ENCODE measurements around the gene ELOF1. TPM values are rescaled to one million over a fixed set of nuclear protein-coding genes. Genes with fewer than 3 reads are reported as not detected.

Gene ELOF1
- polyA plus RNA-seq, 3 donors, result 48.5 to 95.5 (median 77.5) TPM

DNA sequence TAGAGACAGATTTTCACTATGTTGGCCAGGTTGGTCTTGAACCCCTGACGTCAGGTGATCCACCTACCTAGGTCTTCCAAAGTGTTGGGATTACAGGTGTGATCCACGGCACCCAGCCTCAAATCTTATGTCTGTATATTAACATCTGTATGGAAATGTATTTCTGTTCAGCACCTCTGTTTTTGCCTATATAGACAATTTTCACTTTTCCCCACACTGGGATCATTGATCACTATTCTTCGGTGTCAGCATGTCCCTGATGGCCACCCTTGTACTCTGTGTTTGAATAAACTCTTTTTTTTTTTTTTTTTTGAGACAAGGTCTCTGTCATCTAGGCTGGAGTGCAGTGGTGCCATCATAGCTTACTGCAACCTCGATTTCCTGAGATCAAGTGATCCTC is 35.1 kb upstream of the ELOF1 start:
- no peaks in the 10 kb centered on the region for H3K9me3 ChIP-seq (replicated peaks in 1 of 2; ENCODE audit: control insufficient read depth in 1 of 2, insufficient read depth in 1 of 2, low read length in 2 of 2)
- TF ChIP-seq, protein P1, sequence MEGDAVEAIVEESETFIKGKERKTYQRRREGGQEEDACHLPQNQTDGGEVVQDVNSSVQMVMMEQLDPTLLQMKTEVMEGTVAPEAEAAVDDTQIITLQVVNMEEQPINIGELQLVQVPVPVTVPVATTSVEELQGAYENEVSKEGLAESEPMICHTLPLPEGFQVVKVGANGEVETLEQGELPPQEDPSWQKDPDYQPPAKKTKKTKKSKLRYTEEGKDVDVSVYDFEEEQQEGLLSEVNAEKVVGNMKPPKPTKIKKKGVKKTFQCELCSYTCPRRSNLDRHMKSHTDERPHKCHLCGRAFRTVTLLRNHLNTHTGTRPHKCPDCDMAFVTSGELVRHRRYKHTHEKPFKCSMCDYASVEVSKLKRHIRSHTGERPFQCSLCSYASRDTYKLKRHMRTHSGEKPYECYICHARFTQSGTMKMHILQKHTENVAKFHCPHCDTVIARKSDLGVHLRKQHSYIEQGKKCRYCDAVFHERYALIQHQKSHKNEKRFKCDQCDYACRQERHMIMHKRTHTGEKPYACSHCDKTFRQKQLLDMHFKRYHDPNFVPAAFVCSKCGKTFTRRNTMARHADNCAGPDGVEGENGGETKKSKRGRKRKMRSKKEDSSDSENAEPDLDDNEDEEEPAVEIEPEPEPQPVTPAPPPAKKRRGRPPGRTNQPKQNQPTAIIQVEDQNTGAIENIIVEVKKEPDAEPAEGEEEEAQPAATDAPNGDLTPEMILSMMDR (IDR thresholded peaks at IDR 0.05), result no peak
- H3K9me3 Mint-ChIP-seq, result peaks cover 0 to 2% (median 0%) of the 10 kb centered on the region in 7 donors
- intact Hi-C loops (cut with micrococcal nuclease), result loop anchor here in 1 of 2 donors (10.0 kb wide), 1 partner anchor 101 kb away; no protein-coding TSS in a partner anchor
- no CpG with 5 or more reads among the region's 4 CpGs for WGBS (ENCODE audit: insufficient coverage)
- no peak overlapping the region for H3K27ac ChIP-seq (ENCODE audit: low read depth in 1 of 2, low read length in 2 of 2)
- peaks cover 0 to 4% of the 10 kb centered on the region in 2 donors for H3K36me3 Mint-ChIP-seq
- H3K27me3 ChIP-seq (ENCODE audit: control insufficient read depth in 2 of 2, insufficient read depth in 2 of 2, low read length in 2 of 2), result no peaks in the 10 kb centered on the region
- no peak overlapping the region for H3K4me2 ChIP-seq (replicated peaks; ENCODE audit: extremely low read depth, low read length, poor library complexity, severe bottlenecking)
- H3K4me1 ChIP-seq (ENCODE audit: control insufficient read depth in 1 of 2, insufficient read depth in 2 of 2, low read length in 2 of 2), result peaks cover 11 to 15% of the 10 kb centered on the region in 2 donors
- H3K4me3 Mint-ChIP-seq, result no peak overlapping the region
- H4K20me1 ChIP-seq (ENCODE audit: insufficient read depth, low read length), result peaks cover 11% of the 10 kb centered on the region
- no peak overlapping the region for H3K27ac Mint-ChIP-seq
- H3K4me1 Mint-ChIP-seq, result peaks cover 12% of the 10 kb centered on the region
- H3K9ac ChIP-seq (ENCODE audit: insufficient read depth, low read length, poor library complexity, severe bottlenecking), result no peak overlapping the region
- H3K79me2 ChIP-seq (ENCODE audit: insufficient read depth, low read length), result peaks cover 18% of the 10 kb centered on the region
- H3K4me3 ChIP-seq (replicated peaks in 1 of 3; ENCODE audit: low read depth in 2 of 3, low read length in 3 of 3), result no peak overlapping the region
- DNase-seq, result no peak
- peaks cover 2 to 3% (median 2%) of the 10 kb centered on the region in 3 donors for H3K27me3 Mint-ChIP-seq (ENCODE audit: low read depth in 3 of 3)
- no peaks in the 10 kb centered on the region for H3K36me3 ChIP-seq (replicated peaks in 1 of 2; ENCODE audit: control insufficient read depth in 1 of 2, insufficient read depth in 2 of 2, low read length in 2 of 2)
- no peak overlapping the region for H2AFZ ChIP-seq (ENCODE audit: insufficient read depth, low read depth, low read length, poor library complexity, severe bottlenecking)

DNA sequence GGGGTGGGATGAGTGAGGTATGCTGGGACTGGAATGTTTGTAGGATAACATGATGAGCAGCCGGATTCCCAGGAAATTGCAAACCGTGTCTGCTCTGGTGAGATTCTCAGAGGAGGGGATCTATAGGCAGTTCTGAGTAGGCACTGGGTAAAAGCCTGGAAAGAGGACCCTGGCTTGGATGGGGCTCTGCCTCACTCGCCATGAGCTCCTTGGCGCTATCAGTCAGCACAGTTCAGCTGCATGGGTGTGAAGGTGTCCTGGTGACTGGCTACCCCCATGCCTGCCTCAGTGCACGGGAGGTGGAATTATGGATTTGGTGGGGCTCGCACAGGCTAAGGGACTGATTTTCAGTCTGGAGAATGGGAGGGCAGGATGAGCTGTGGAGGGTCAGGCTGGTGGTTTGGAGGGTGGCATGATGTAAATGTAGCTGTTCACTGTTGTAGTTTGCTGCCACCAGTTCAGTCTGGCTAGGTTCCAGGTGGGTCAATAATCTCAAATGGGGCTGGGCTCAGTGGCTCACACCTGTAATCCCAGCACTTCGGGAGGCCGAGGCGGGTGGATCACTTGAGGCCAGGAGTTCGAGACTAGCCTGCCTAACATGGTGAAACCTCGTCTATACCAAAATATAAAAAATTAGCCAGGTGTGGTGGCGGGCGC is 29.1 kb upstream of the ELOF1 start:
- DNase-seq, result no peak
- H3K9ac ChIP-seq (ENCODE audit: insufficient read depth, low read length, poor library complexity, severe bottlenecking), result no peak overlapping the region
- no peak overlapping the region for H3K4me2 ChIP-seq (replicated peaks; ENCODE audit: extremely low read depth, low read length, poor library complexity, severe bottlenecking)
- no peak overlapping the region for H2AFZ ChIP-seq (ENCODE audit: insufficient read depth, low read depth, low read length, poor library complexity, severe bottlenecking)
- Mint-ChIP-seq H3K27ac (peak overlapping the region in 4 of 7 donors; percentile 31 to 84 (median 78)), H3K9me3 (no peaks in the 10 kb centered on the region), H3K4me3 (no peak overlapping the region), H3K27me3 (ENCODE audit: low read depth in 3 of 3) (peaks cover 0 to 4% (median 2%) of the 10 kb centered on the region in 3 donors), H3K36me3 (peaks cover 0 to 1% of the 10 kb centered on the region in 2 donors), H3K4me1 (peaks cover 39% of the 10 kb centered on the region)
- no peaks in the 10 kb centered on the region for H3K79me2 ChIP-seq (ENCODE audit: insufficient read depth, low read length)
- intact Hi-C loops (cut with micrococcal nuclease), result loop anchor here (1.0 to 2.0 kb wide), 3 partner anchors 28 to 51 kb away; partner anchors contain the start of gene ELOF1 (in 1 of the 2)
- H3K36me3 ChIP-seq (replicated peaks in 1 of 2; ENCODE audit: control insufficient read depth in 1 of 2, insufficient read depth in 2 of 2, low read length in 2 of 2), result no peaks in the 10 kb centered on the region
- no peaks in the 10 kb centered on the region for H4K20me1 ChIP-seq (ENCODE audit: insufficient read depth, low read length)
- TF ChIP-seq, protein P1 (IDR thresholded peaks at IDR 0.05), result peak; percentile 50
- no peak overlapping the region for H3K4me3 ChIP-seq (replicated peaks in 1 of 3; ENCODE audit: low read depth in 2 of 3, low read length in 3 of 3)
- H3K9me3 ChIP-seq (replicated peaks in 1 of 2; ENCODE audit: control insufficient read depth in 1 of 2, insufficient read depth in 1 of 2, low read length in 2 of 2), result no peaks in the 10 kb centered on the region
- H3K27ac ChIP-seq (ENCODE audit: low read depth in 1 of 2, low read length in 2 of 2), result no peak overlapping the region
- H3K27me3 ChIP-seq (ENCODE audit: control insufficient read depth in 2 of 2, insufficient read depth in 2 of 2, low read length in 2 of 2), result no peaks in the 10 kb centered on the region
- WGBS (ENCODE audit: insufficient coverage), result 85% methylated on average over 9 of the region's 13 CpGs
- peaks cover 22 to 47% of the 10 kb centered on the region in 2 donors for H3K4me1 ChIP-seq (ENCODE audit: control insufficient read depth in 1 of 2, insufficient read depth in 2 of 2, low read length in 2 of 2)

Measured in CD14-positive monocyte (primary cell).